GM20431 (cell line): ENCODE data around the gene DPM2.

ENCODE experiments used
- in situ Hi-C: fragments of 300-500 bp; cut with MseI, MboI; formaldehyde crosslinking; loops from one replicate; pipeline ENCODE4 v1.15.0; 2020; ENCODE audit warnings: low sequenced_read_pairs; ENCODE audit not compliant: unreplicated experiment

Gene DPM2

DNA sequence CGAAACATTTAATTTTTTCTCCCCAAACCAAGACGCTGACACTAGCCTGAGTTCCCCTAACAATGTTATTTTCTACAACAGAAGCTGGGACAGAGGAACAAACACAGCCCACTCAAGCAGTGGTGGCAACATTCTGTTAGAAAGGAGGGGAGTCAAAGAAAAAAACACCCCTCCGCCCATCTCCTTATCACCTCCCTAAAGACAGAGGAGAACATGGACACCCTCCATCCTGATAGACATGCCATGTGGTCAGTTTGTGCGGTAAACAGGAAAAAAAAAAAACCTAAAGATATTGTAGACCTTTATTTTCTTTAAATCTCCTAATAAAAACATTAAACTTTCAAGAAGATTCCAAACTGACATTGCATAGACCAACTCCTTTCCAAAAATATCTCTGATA is 2.9 kb upstream of the DPM2 start:
- in situ Hi-C loops: loop anchor here (5.0 kb wide), 1 partner anchor 97 kb away; no protein-coding TSS in a partner anchor

- in situ Hi-C loops: no loop called here
Measured at GRCh38 chr9:127938298-127938690, 640 bp upstream of the DPM2 start.

GRCh38 chr9:127937056-127937387 is 632 bp downstream of the DPM2 start:
- in situ Hi-C loops: no loop called here

DNA sequence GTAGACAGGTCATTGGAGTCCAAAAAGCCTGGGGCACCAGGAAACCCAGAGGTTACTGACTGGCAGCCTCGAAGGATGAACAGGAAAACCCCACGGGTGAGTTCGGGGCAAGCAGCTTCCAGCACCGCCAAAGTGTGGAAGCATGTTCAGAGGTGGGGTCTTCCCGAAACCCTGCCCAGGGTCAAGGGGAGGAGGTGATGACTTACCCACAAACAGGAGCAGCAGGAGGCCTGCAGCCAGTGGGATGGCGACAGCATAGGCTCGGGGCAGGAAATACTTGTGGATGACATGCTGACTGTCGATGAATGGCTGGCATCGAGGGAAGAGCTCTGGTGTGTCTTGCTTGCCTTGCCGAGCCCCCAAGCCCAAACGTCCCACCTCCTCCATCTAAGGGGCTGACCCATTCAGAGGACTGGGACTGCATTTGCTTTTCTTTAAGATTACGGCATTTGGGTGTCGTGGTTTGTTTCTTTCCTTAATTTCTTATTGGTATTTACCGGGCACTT is 1.3 kb downstream of the DPM2 start:
- in situ Hi-C loops: no loop called here

DNA sequence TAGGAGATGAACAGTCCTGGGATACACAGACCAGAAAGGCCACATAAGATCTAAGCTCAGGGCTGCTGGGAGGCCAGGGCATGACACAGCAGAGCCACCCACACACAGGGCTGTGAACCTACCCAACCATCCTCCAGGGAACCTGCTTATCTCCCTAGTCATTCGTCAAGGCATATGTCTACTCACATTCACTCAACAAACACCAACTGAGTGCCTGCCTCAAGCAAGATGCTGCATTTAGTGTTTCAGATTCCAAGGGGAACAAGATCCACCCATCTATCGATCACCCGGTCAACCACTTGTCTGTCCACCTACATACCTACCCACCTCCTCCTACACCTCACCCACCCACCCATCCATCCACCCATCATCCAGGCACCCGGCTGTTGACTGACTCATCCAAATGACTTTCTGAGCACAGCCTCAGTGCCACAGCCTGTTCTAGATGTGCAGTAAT is 1.9 kb downstream of the DPM2 start:
- in situ Hi-C loops: no loop called here

DNA sequence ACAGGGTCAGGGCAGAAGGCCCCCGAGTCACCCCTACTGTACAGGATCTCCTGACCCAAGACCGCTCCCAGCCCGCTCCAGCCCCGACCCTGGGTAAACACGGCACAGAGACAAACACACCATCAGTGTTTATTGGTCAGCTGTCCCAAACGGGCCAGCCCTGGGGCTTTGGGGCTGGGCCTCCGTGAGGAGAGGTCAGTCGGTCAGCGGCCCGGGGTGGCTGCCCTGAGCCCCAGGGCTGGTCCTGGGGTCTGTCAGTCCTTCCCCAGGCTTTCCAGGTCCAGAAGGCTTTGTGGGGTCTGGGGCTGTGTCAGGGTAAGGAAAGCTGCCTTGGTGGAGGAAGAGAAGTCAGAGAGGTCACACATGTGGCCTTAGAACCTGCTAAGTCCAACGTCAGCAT is 2.7 kb downstream of the DPM2 start:
- in situ Hi-C loops: no loop called here

DNA sequence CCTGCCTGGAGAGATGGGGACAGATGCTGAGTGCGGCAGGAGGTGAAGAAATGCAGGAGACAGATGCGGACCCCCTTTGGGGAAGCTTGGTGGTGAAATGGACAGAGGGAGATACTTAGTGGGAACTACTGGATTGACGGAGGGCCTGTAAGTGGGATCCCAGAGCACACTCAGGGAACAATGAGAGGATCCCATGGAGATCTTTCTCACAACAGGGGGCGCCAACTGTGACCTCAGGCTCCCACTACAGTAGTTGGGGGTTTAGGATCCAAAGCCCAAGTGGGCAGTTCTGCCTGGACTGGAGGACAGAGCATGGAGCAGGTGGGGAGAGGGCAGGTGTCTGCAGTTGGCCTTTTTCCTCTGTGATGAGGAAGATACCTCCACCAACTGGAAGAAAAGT is 3.4 kb downstream of the DPM2 start:
- in situ Hi-C loops: no loop called here

- in situ Hi-C loops: no loop called here
Measured at GRCh38 chr9:127931092-127931881, 6.4 kb downstream of the DPM2 start.

- in situ Hi-C loops: no loop called here
Measured at GRCh38 chr9:127930231-127931091, 7.2 kb downstream of the DPM2 start, which contains the start of gene PIP5KL1. PIP5KL1 (minus strand) TSS chr9:127930777; CDS start chr9:127930752, 25 bp downstream.

DNA sequence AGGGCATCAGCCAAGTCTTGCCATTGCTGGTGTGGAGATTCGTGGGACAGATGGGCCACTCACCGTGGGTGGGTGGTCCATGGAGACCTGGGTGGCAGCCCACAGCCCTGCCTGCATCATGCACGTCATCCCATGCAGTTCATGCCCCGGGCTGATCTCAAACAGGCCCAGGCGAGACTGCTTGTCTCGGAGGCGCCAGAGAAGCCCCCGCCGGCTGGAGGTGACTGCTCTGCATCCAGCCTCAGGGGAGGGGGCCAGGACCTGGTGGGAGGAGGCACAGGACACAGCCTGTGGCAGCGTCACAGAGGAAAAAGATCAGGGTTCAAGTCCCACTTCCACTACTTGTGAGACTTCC is 8.1 kb downstream of the DPM2 start:
- in situ Hi-C loops: no loop called here

- in situ Hi-C loops: no loop called here
Measured at GRCh38 chr9:127928676-127929624, 8.7 kb downstream of the DPM2 start.

- in situ Hi-C loops: no loop called here
Measured at GRCh38 chr9:127927988-127928675, 9.5 kb downstream of the DPM2 start.

- in situ Hi-C loops: no loop called here
Measured at GRCh38 chr9:127927201-127927987, 10.3 kb downstream of the DPM2 start.

DNA sequence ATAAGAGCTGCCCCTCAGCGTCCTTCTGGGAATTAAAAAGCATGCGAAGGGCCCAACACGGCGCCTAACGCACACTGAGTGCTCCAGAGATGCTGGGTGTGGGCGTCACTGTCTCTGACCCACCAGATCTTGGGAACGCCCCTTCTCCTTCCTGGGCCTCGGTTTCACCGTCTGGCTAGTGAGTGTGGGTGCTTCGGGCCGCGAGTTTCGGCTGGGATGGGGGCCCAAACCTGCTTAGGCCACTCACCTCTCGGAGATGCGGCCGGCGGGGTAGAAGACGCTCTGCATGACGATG is 10.8 kb downstream of the DPM2 start:
- in situ Hi-C loops: no loop called here

GRCh38 chr9:127925959-127926905 is 11.4 kb downstream of the DPM2 start:
- in situ Hi-C loops: no loop called here

DNA sequence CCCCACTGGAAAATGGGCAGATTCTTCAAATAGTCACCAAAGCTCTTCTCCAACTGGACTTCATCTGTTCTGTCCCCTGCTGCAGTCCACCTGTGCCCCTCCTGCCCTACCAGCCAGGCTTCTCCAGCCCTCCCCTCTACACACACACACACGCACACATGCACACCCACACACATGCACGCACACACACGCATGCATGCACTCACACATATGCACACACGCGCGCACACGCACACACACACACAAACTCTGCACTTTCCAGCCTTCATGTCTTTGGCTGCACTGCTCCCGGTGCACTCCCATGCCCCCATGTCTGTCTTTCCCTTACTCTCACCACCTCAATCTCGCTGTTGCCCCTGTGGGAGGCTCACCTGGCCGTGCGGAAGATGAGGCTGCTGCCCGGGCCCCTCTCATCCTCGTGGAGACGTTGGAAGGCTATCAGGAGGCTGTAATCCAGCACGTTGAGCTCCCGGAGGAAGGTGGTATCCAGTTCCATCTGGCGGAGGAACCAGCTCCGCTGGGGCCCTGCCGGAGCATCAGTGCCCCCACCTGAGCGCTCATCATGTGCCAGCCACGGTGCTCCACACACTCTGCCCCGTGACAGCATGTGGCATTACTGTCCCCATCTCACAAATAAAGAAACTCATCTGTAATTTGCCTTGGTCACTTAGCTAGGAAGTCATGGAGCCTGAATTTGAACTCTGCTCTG is 12.8 kb downstream of the DPM2 start:
- in situ Hi-C loops: no loop called here

GRCh38 chr9:127923771-127924170 is 13.9 kb downstream of the DPM2 start:
- in situ Hi-C loops: no loop called here
